Erythroblast (primary cell): ENCODE data around the gene NDUFB2.
"Not testable (repeated sequence)": the region's sequence is repeated elsewhere in the genome, so short reads cannot be mapped to it uniquely, and the experiment has no call there.

ENCODE experiments used
- DNase-seq, 2 experiments: peaks; one replicate each; lab custom pipeline; 2025; lab: John Stamatoyannopoulos, UW
- GATA1 ChIP-seq: IDR thresholded peaks from 2 replicates; pipeline ENCODE4 v1.6.1; 2011; ENCODE audit warnings: low read depth, mild to moderate bottlenecking, control low read depth, low read length, moderate library complexity
- POLR2A ChIP-seq: IDR thresholded peaks from 2 replicates; pipeline ENCODE4 v1.6.1; 2011; ENCODE audit warnings: mild to moderate bottlenecking, low read length

Gene NDUFB2

GRCh38 chr7:140691376-140692045 is 5.0 kb upstream of the NDUFB2 start:
- DNase-seq = no peak
- no peak for TF ChIP-seq GATA1
- no peak for TF ChIP-seq POLR2A

- not testable (repeated sequence) for DNase-seq
Measured at GRCh38 chr7:140693849-140694248, 2.7 kb upstream of the NDUFB2 start.

GRCh38 chr7:140694592-140694991 is 1.9 kb upstream of the NDUFB2 start:
- DNase-seq = no peak
- no peak for TF ChIP-seq GATA1
- no peak for TF ChIP-seq POLR2A

GRCh38 chr7:140695381-140695780 is 1.1 kb upstream of the NDUFB2 start:
- no peak for DNase-seq
- TF ChIP-seq GATA1 (no peak), POLR2A (no peak)

GRCh38 chr7:140696024-140696679 is 356 bp upstream of the NDUFB2 start:
- no peak for TF ChIP-seq POLR2A
- TF ChIP-seq GATA1 = no peak
- DNase-seq = peak; percentile 91 to 95

- no peak for DNase-seq
- TF ChIP-seq POLR2A = no peak
- TF ChIP-seq GATA1 = no peak
Measured at GRCh38 chr7:140697447-140698143, 1.1 kb downstream of the NDUFB2 start.

GRCh38 chr7:140698477-140698876 is 2.0 kb downstream of the NDUFB2 start:
- no peak for TF ChIP-seq POLR2A
- no peak for TF ChIP-seq GATA1
- DNase-seq = no peak

GRCh38 chr7:140702774-140703173 is 6.3 kb downstream of the NDUFB2 start:
- DNase-seq = no peak
- no peak for TF ChIP-seq GATA1

GRCh38 chr7:140704205-140704604 is 7.7 kb downstream of the NDUFB2 start:
- TF ChIP-seq GATA1 (no peak), POLR2A (no peak)
- no peak for DNase-seq

GRCh38 chr7:140707132-140707531 is 10.6 kb downstream of the NDUFB2 start:
- no peak for TF ChIP-seq POLR2A
- TF ChIP-seq GATA1 = no peak
- DNase-seq = no peak

- DNase-seq = not testable (repeated sequence)
Measured at GRCh38 chr7:140708764-140709163, 12.3 kb downstream of the NDUFB2 start.

- DNase-seq = not testable (repeated sequence)
Measured at GRCh38 chr7:140712392-140712791, 15.9 kb downstream of the NDUFB2 start.

- DNase-seq = no peak
Measured at GRCh38 chr7:140714331-140715040, 18.0 kb downstream of the NDUFB2 start.

GRCh38 chr7:140719721-140720120 is 23.2 kb downstream of the NDUFB2 start:
- no peak for TF ChIP-seq GATA1
- TF ChIP-seq POLR2A = no peak
- no peak for DNase-seq

More at GRCh38 chr7:140714331-140715040, 18.0 kb downstream of the NDUFB2 start:
- TF ChIP-seq POLR2A = no peak
- no peak for TF ChIP-seq GATA1
